GM18505 (cell line): ENCODE results near the gene MLC1.

Experiments used
- ATAC-seq: cut with Tn5 transposase; IDR thresholded peaks from one replicate; pipeline ENCODE4 v1.9.1; 2021; ENCODE audit not compliant: unreplicated experiment
- POLR2A ChIP-seq: IDR thresholded peaks from 4 replicates; pipeline ENCODE4 v1.6.1; 2011; ENCODE audit warnings: borderline replicate concordance; ENCODE audit not compliant: insufficient read depth, insufficient read length; ENCODE audit errors: extremely low read depth

MLC1 gene

DNA sequence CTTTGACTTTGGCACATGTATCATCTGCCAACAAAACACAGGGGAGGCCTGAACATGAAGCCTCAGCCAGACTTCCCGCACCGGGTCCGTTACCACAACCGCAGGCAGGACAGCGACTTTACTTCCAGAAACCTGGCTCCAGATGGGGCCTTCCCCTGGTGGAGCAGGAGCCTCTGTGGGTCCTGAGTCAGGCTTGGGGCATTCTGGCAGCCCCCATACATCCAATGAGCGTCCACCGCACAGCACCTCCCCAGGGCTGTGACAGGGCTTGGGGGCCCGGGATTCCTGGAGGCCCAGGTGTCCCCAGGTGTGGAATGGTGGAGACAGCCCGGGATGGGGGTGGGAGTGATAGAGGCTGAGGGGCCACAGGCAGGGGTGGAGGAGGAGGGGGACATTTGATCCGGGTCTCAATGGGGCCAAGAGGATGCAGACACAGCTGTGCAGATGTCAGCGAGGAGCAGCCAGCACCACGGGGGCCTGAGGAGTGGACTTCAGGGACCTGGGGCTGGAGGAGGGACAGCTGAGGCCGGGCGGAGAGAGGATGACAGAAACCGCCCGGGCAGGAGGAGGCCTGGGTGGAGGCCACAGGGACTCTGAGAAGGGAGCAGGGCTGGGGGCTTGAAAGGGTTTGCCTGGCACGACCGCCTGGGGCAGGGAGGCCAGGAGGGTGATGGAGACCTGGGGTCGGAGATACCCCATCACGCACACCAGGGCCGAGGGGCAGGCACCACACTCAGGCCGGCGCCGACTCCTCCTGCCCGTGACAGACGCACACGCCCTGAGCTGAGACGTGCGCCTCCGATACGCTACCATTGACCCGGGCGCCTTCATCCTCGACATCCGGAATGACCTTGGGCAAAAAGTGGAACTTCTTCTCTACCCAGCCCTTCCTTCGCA, 35.7 kb downstream of the MLC1 start:
- TF ChIP-seq POLR2A, result no peak
- no peak for ATAC-seq

DNA sequence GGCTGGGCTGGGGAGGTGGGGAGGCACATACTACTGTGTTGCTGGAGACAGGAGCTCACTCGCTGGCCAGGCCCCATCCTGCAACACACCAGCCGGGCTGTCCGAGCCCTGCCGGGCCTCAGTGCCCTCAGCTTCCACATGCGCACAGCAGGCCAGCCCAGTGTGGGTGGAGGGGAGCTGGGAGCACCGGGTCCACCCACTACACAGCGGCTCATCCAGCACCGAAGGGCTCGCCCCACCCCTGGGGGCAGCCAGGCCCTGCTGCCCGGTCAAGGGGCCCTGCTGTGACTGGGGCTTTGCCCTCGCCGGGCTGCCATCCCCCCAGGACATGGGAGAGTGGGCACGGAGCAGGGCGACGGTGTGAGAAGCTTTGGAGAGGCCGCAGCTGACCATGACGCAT, 36.4 kb downstream of the MLC1 start:
- ATAC-seq, result no peak
- TF ChIP-seq POLR2A, result no peak

DNA sequence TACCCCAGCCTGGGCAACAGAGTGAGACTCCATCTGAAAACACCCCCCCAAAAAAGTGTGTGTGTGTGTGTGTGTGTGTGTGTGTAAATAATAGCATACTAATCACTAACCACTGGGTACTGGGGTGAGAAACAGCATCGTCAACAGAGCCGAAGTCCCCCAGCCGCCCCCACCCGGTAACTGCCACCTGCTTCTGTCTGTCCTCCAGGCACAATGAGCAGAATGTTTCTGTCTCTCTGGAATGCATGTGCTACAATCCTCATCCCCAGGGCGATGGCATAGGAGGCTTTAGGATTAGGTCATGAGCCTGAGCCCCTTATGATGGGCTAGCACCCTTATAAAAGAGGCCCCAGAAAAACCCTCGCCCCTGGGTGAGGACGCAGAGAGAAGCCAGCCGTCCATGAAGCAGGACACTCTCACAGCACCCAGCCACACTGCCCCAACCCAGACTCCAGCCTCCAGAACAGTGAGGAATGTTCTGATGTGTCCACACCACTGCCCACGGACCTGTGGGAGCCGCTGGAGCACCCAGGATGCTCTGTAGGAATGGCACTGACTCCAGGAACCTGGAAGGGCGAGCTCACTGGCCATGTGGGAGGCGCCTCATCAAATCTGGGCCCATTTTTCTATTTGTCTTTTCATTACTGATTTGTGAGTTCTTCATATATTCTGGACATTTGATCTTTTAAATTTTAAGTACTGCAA, 37.0 kb downstream of the MLC1 start:
- TF ChIP-seq POLR2A, result no peak
- no peak for ATAC-seq

DNA sequence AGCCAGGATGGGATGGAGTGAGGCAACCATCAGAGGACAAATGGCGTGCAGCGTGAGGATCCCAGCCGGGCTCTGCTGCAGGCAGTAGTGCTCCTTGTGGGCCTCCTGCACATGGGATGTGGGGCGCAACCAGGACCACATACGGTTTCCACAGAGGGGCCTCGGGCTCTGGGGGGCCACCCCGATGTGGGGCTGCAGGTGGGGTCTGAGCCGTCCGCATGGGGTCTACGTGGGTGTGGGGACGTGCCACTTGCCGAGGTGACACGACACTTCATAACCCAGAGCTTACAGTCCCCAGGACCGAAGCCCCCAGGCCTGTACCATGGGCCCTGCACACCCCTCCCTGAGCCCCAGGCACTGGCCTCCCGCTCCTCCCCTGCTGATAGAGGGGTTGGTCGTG, 37.9 kb downstream of the MLC1 start:
- no peak for ATAC-seq
- TF ChIP-seq POLR2A, result no peak

DNA sequence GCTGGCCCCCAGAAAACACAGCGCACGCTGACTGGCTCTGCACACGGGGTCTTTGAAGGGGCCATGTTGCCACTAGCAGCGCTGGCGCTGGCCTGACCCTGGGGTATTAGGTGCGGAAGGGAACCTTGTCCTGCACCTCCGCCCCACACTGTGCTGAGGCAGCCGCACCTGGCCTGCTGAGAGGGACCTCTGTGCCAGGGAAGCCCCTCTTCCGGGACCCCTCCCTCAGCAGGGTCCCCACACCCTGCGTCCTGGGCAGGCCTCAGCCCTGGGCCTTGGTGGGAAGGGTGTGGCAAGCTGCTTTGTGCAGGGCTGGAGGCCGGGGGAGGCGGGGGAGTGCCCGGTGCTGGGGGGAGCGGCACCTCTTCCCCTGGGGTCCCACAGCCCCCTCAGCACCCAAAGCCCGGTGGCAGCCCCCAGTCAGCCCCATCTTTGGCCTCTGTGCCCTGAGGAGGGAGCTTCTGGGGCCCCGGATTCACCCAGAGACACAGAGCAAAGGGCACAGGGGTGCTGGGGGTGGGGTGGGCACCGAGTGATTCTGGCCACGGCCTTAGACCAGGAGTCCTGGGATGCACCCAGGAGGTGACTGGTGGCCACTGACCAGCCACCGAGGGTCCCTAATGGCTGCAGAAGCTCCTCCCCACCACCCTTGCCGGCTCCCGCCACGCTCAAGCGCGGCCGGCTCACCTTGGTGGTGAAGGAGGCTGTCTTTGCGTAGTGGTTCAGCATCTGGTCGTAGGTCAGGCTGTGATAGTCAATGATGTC, 38.6 kb downstream of the MLC1 start:
- TF ChIP-seq POLR2A, result no peak
- no peak for ATAC-seq

DNA sequence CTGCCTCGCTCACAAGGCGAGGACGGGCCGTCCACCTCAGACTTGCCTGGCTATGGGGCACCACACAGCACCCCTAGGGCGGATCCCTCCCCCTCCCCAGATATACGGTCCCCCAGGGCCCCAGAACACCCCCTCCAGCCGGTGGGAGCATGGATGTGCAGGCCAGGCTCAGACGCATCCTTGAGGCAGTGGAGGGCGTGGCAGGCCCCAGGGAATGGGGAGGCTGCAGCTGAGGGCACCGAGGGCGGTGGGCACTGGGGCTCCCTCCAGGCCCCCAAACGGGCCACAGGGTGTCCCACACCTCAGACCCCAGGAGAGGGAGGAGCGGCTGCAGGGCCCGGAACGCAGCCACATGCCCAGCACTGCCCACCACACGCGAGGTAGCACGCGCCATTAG, 39.2 kb downstream of the MLC1 start:
- no peak for TF ChIP-seq POLR2A
- ATAC-seq, result no peak

DNA sequence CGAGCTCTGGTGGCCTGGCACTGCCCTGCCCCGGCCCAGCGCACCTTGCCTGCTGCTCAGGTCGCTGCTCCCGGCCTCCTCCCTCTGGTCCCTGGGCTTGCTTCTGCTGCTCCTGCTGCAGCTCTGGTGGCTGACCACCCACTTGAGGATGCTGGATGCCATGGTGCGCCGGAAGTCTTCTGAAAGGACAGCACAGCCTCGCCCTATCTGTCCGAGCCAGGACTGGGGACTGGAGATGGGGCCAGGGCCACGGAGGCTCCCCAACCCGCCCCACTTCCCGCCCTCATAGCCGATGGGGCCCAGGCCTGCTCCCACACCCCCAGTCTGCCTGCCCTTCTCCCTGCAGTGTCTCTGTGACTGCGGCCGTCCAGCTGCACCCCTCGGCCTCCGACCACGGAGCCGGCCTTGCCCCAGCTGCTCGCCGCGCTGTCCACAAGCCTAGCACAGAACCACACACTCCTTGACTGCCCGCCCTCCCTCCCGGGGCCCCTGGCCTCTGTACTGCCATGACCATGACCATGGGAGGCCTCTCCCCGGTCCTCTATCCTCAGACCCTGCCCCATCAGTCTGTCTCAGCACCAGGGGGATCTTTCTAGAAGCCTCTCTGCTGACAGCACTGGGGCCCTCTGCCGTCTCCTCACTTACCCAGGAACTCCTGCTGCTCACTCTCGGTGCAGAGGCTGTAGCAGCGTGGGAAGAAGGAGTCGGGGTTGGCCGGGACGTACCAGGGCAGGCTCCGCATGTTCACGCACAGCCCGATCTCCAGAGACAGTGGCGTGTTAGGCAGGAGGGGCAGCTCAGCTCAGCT, 39.8 kb downstream of the MLC1 start:
- TF ChIP-seq POLR2A, result no peak
- no peak for ATAC-seq

DNA sequence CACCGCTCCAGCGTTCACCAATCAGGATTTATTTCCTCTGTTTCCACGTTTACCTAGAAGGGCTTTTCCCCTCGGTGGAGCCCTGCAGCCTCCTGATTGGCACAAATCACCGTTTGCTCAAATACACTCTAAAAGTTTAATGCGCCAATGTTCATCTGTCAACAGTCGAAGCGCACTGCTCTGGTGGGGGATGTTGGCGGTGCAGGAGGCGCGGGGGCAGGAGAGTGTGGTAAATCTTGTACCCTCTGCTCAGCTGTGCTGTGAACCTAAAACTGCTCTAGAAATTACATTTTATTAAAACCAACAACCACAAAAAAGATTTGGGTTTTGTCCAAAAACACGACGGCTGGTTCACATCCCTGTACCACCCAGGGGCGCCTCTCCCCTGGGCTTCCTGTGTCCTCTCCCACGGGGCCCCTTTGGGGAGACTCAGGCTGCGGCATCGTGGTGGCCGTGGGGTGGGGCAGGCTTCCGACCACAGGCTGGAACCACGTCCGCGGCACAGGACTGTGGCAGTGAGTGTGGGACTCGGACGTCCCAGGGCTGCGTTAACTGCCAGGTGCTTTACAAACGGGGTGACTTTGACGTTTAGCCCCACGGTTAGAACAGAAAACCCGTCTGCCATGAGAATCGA, 40.6 kb downstream of the MLC1 start:
- TF ChIP-seq POLR2A, result no peak

DNA sequence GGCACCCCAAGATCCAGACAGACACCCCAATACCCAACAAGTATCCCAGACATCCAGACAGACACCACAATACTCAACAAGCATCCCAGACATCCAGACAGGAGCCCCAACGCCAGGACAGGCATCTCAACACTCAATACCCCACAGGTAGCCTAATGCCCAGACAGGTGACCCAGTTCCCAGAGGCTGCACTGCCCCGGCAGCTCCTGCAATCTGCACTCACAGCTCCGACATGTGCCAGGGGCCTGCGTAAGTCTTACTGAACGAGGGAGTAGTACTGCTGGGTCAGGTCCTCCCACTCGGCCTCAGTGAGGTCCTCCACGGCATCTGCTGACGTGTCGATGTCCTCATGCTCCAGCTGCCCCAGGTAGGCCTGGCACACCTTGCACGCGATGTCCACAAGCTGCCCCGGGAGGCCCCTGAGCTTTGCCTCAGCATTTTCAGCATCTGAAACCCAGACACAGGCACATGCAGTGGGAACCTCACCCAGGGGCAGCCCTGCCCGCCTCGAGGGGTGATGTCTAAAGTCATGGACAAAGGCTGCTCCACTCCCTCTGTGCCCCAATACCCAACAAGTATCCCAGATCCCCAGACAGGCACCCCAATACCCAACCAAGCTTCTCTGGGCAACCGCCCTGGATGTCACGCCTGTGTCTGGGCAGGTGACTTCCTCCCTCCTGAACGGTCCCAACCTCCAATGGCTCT, 43.7 kb downstream of the MLC1 start:
- ATAC-seq, result no peak
- no peak for TF ChIP-seq POLR2A

More for the DNA sequence above, 40.6 kb downstream of the MLC1 start:
- no peak for ATAC-seq

DNA sequence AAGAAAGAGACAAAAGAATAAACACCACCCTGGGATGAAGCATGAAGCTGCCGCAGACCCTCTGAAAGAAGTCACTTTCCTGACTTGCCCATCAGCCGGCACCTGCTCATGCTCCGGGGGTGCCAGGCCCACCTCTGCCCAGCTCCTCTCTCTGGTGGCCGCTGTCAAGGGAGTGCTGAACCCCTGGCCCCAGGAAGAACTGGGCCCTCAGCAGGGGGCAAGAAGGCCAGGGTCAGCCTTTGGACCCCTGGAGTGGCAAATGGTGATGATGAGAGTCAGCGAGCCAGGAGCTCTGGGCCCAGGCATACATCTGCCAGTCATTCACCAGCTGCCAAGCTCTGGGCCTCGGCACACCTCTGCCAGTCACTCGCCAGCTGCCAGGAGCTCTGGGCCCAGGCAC, 44.5 kb downstream of the MLC1 start:
- TF ChIP-seq POLR2A, result no peak
- ATAC-seq, result no peak

DNA sequence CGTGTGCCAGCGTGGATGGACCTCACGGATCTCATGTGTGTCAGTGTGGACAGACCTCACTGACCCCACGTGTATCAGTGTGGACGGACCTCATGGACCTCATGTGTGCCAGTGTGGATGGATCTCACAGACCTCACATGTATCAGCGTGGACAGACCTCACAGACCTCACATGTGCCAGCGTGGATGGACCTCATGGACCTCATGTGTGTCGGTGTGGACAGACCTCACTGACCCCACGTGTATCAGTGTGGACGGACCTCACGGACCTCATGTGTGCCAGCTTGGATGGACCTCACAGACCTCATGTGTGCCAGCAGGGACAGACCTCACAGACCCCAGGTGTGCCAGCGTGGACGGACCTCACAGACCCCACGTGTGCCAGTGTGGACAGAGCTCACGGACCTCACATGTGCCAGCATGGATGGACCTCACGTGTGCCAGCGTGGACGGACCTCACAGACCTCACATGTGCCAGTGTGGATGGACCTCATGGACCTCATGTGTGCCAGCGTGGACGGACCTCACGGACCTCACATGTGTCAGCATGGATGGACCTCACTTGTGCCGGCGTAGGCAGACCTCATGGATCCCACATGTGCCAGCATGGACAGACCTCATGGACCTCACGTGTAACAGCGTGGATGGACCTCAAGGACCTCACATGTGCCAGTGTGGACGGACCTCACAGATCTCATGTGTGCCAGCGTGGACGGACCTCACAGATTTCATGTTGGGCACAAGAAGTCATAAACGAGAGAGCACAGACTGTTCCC, 45.4 kb downstream of the MLC1 start:
- ATAC-seq, result no peak
- TF ChIP-seq POLR2A, result no peak
